HEK293T (cell line): Measurements from ENCODE around the gene C22orf39.

ENCODE experiments used
- CTCF ChIA-PET: fragments of 350-600 bp; formaldehyde crosslinking; extraction: SDS; loops from one replicate; lab custom pipeline; 2021; ENCODE audit warnings: antibody characterized with exemption, inconsistent platforms; lab: Yijun Ruan, JAX
- POLR2A ChIA-PET: fragments of 350-600 bp; formaldehyde crosslinking; extraction: SDS; loops from one replicate; lab custom pipeline; 2020; ENCODE audit warnings: antibody characterized with exemption, inconsistent platforms; lab: Yijun Ruan, JAX
- DNase-seq: peaks from one replicate; pipeline ENCODE4 v3.0.0; 2012; ENCODE audit warnings: mixed read lengths; ENCODE audit errors: extremely low spot score
- ARNT ChIP-seq: fragments of 450-650 bp; IDR thresholded peaks from 2 replicates; pipeline ENCODE4 v1.6.1; 2017; ENCODE audit warnings: mild to moderate bottlenecking
- BHLHE40 ChIP-seq: fragments of 450-650 bp; IDR thresholded peaks from 2 replicates; pipeline ENCODE4 v1.6.1; 2016; ENCODE audit warnings: mild to moderate bottlenecking, moderate library complexity, borderline replicate concordance
- CTBP1 ChIP-seq: fragments of 450-650 bp; IDR thresholded peaks from 2 replicates; pipeline ENCODE4 v1.6.1; 2016; ENCODE audit warnings: borderline replicate concordance
- ELF4 ChIP-seq: fragments of 450-650 bp; IDR thresholded peaks from 2 replicates; pipeline ENCODE4 v1.6.1; 2017; ENCODE audit warnings: antibody characterized with exemption
- FOXA1 ChIP-seq: fragments of 450-650 bp; IDR thresholded peaks from 2 replicates; pipeline ENCODE4 v1.6.1; 2016; ENCODE audit warnings: mild to moderate bottlenecking
- FOXK2 ChIP-seq: fragments of 450-650 bp; IDR thresholded peaks from 2 replicates; pipeline ENCODE4 v1.6.1; 2016; ENCODE audit warnings: mild to moderate bottlenecking
- FOXM1 ChIP-seq: fragments of 450-650 bp; IDR thresholded peaks from 2 replicates; pipeline ENCODE4 v1.6.1; 2017; ENCODE audit warnings: mild to moderate bottlenecking, borderline replicate concordance
- HDGF ChIP-seq: fragments of 450-650 bp; IDR thresholded peaks from 2 replicates; pipeline ENCODE4 v1.6.1; 2017; ENCODE audit warnings: antibody characterized with exemption, borderline replicate concordance
- L3MBTL2 ChIP-seq: fragments of 450-650 bp; conservative IDR thresholded peaks from 2 replicates; pipeline ENCODE4 v1.6.1; 2016; ENCODE audit warnings: mild to moderate bottlenecking
- LEF1 ChIP-seq: fragments of 450-650 bp; IDR thresholded peaks from 2 replicates; pipeline ENCODE4 v1.6.1; 2017; ENCODE audit warnings: mild to moderate bottlenecking, borderline replicate concordance
- NFRKB ChIP-seq: fragments of 450-650 bp; IDR thresholded peaks from 2 replicates; pipeline ENCODE4 v1.6.1; 2016; ENCODE audit warnings: mild to moderate bottlenecking, moderate library complexity
- PKNOX1 ChIP-seq: fragments of 450-650 bp; IDR thresholded peaks from 2 replicates; pipeline ENCODE4 v1.6.1; 2016
- SP1 ChIP-seq: fragments of 450-650 bp; IDR thresholded peaks from 2 replicates; pipeline ENCODE4 v1.6.1; 2017
- SUZ12 ChIP-seq: fragments of 450-650 bp; IDR thresholded peaks from 2 replicates; pipeline ENCODE4 v1.6.1; 2016; ENCODE audit warnings: mild to moderate bottlenecking
- TARDBP ChIP-seq: fragments of 450-650 bp; IDR thresholded peaks from 2 replicates; pipeline ENCODE4 v1.6.1; 2016
- ZNF384 ChIP-seq: fragments of 450-650 bp; IDR thresholded peaks from 2 replicates; pipeline ENCODE4 v1.6.1; 2016

The C22orf39 gene

DNA sequence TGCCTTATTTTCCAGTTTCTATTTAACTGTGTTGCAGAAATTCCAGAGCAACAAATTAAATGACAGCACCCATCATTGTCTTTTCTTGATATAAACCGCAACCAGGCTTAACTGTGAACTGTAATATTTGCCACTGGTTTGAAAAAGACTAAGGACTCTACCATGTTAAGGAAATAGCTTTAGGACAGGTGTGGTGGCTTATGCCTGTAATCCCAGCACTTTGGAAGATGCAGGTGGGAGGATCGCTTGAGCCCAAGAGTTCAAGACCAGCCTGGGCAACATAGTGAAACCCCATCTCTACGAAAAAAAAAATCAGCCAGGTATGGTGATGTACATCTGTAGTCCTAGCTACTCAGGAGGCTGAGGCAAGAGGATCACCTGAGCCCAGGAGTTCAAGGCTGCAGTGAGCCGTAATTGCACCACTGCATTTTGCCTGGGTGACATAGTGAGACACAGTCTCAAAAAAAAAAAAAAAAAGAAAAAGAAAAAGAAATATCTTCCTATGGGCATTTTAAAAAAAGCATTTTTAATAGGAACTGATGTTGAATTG lies 44.8 kb downstream of the C22orf39 start:
- ChIA-PET POLR2A (no interaction called here), CTCF (no interaction called here)
- TF ChIP-seq FOXM1: no peak
- TF ChIP-seq PKNOX1: no peak
- no peak for TF ChIP-seq FOXK2
- DNase-seq: no peak

GRCh38 chr22:19401483-19401882 lies 46.0 kb downstream of the C22orf39 start:
- no peak for TF ChIP-seq TARDBP
- TF ChIP-seq FOXK2: no peak
- TF ChIP-seq ZNF384: no peak
- no peak for TF ChIP-seq ELF4
- TF ChIP-seq ARNT: no peak
- no peak for TF ChIP-seq SP1
- TF ChIP-seq CTBP1: no peak
- TF ChIP-seq BHLHE40: no peak
- TF ChIP-seq HDGF: no peak
- TF ChIP-seq PKNOX1: no peak
- no peak for TF ChIP-seq FOXM1
- TF ChIP-seq NFRKB: no peak
- TF ChIP-seq L3MBTL2: no peak
- no peak for DNase-seq
- ChIA-PET POLR2A (no interaction called here), CTCF (no interaction called here)

GRCh38 chr22:19400881-19401280 lies 46.6 kb downstream of the C22orf39 start:
- no peak for DNase-seq
- TF ChIP-seq BHLHE40 (no peak), ARNT (no peak), ZNF384 (no peak), PKNOX1 (no peak), ELF4 (no peak), FOXK2 (no peak), SP1 (no peak), FOXA1 (no peak), HDGF (no peak), SUZ12 (no peak), TARDBP (no peak), FOXM1 (no peak), L3MBTL2 (no peak), LEF1 (no peak), CTBP1 (no peak), NFRKB (no peak)
- ChIA-PET CTCF (no interaction called here), POLR2A (no interaction called here)

DNA sequence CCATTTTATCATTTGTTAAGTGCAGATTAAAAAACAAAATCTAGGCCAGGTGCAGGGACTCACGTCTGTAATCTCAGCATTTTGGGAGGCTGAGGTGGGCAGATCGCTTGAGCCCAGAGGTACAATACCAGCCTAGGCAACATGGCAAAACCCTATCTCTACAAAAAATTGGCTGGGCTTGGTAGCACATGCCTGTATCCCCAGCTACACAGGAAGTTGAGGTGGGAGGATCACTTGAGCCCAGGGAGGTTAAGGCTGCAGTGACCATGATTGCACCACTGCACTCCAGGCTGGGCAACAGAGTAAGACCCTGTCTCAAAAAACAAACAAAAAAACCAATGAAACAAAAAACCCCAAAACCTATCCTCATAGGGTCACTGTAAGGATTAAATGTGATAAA lies 48.9 kb downstream of the C22orf39 start:
- ChIA-PET CTCF (no interaction called here), POLR2A (no interaction called here)
- DNase-seq: no peak
- TF ChIP-seq SUZ12 (no peak), LEF1 (no peak), FOXK2 (no peak), FOXM1 (no peak), CTBP1 (no peak), NFRKB (no peak), HDGF (no peak), SP1 (no peak), FOXA1 (no peak)

GRCh38 chr22:19398206-19398605 lies 49.3 kb downstream of the C22orf39 start:
- ChIA-PET CTCF (no interaction called here), POLR2A (no interaction called here)
- no peak for DNase-seq
- no peak for TF ChIP-seq LEF1
- no peak for TF ChIP-seq TARDBP
- no peak for TF ChIP-seq FOXK2
- TF ChIP-seq ELF4: no peak
- TF ChIP-seq FOXM1: no peak
- TF ChIP-seq HDGF: no peak
- TF ChIP-seq SUZ12: no peak

GRCh38 chr22:19397734-19398104 lies 49.8 kb downstream of the C22orf39 start:
- ChIA-PET CTCF (interaction anchor here (0.5 kb wide), 1 partner anchor 80 kb away, joined by 9 read pairs; no protein-coding TSS in a partner anchor), POLR2A (no interaction called here)
- no peak for TF ChIP-seq BHLHE40
- DNase-seq: no peak
